Suprapubic skin (tissue), 4 donors: ENCODE data around the gene RCN1. TPM values are rescaled to one million over a fixed set of nuclear protein-coding genes. Genes with fewer than 3 reads are reported as not detected.

Experiments
- DNase-seq, 2 donors: peaks; one replicate each; pipeline ENCODE4 v3.0.0-alpha.2; 2019; ENCODE audit warnings: low spot score in 2 of 2
- H3K27ac ChIP-seq: fragments of 200-600 bp; sonication (generic); one replicate; pipeline ENCODE4 v1.5.1; 2019
- H3K27me3 ChIP-seq: fragments of 200-600 bp; sonication (generic); one replicate; pipeline ENCODE4 v1.5.1; 2019
- H3K36me3 ChIP-seq: fragments of 200-600 bp; sonication (generic); one replicate; pipeline ENCODE4 v1.5.1; 2019
- H3K4me1 ChIP-seq: fragments of 200-600 bp; sonication (generic); one replicate; pipeline ENCODE4 v1.5.1; 2019
- H3K4me3 ChIP-seq: fragments of 200-600 bp; sonication (generic); one replicate; pipeline ENCODE4 v1.5.1; 2019; ENCODE audit warnings: mild to moderate bottlenecking
- H3K9me3 ChIP-seq: fragments of 200-600 bp; sonication (generic); one replicate; pipeline ENCODE4 v1.5.1; 2019
- CTCF ChIP-seq, 2 donors: fragments of 200-600 bp in 1 of 2; fragments of 450-650 bp in 1 of 2; sonication (generic) in 1 of 2; IDR thresholded peaks; one replicate each; pipeline ENCODE4 v1.5.1; 2016 to 2019; ENCODE audit warnings: antibody characterized with exemption in 2 of 2, mild to moderate bottlenecking in 1 of 2, moderate library complexity in 1 of 2
- EP300 ChIP-seq: sonication (generic); formaldehyde crosslinking; IDR thresholded peaks from one replicate; pipeline ENCODE4 v1.6.1; 2017; ENCODE audit warnings: antibody characterized with exemption
- POLR2A ChIP-seq, 2 donors: fragments of 450-650 bp; IDR thresholded peaks; one replicate each; pipeline ENCODE4 v1.6.1; 2017; ENCODE audit warnings: antibody characterized with exemption in 2 of 2, mild to moderate bottlenecking in 2 of 2, moderate library complexity in 2 of 2
- POLR2AphosphoS5 ChIP-seq, 3 donors: sonication (generic); formaldehyde crosslinking; IDR thresholded peaks; one replicate each; pipeline ENCODE4 v1.6.1; 2017; ENCODE audit warnings: antibody characterized with exemption in 3 of 3
- WGBS: methylation state at CpG from one replicate; pipeline ENCODE4 v1.1.5; 2018; 5-methylcytosine and 5-hydroxymethylcytosine counted together
- total RNA-seq, 4 donors: library from RNA; depleted of rRNA; stranded (reverse); fragments of >200 nt; gene quantifications; one replicate each; pipeline ENCODE4 v1.1.0, GENCODE V29; 2016

Gene RCN1
- total RNA-seq, 4 donors from 2014 or later, result 19.7 to 29.0 (median 27.2) TPM

GRCh38 chr11:32079553-32079952 lies 11.3 kb upstream of the RCN1 start:
- no peaks in the 10 kb centered on the region for H3K36me3 ChIP-seq
- no peaks in the 10 kb centered on the region for H3K9me3 ChIP-seq
- no peaks in the 10 kb centered on the region for H3K27me3 ChIP-seq
- no peak overlapping the region for H3K4me3 ChIP-seq
- H3K27ac ChIP-seq, result no peak overlapping the region
- no peak for TF ChIP-seq POLR2AphosphoS5 (IDR thresholded peaks at IDR 0.05)
- no peak for TF ChIP-seq POLR2A (IDR thresholded peaks at IDR 0.05)
- TF ChIP-seq CTCF (IDR thresholded peaks at IDR 0.05), result no peak
- TF ChIP-seq EP300, result no peak
- WGBS, result 70% methylated on average over 4 of the region's 4 CpGs
- H3K4me1 ChIP-seq, result no peaks in the 10 kb centered on the region
- no peak for DNase-seq

GRCh38 chr11:32080361-32080980 lies 10.4 kb upstream of the RCN1 start:
- TF ChIP-seq CTCF (IDR thresholded peaks at IDR 0.05), result no peak
- Histone ChIP-seq H3K27me3 (no peaks in the 10 kb centered on the region), H3K36me3 (no peaks in the 10 kb centered on the region), H3K4me3 (no peak overlapping the region), H3K27ac (no peak overlapping the region), H3K9me3 (no peaks in the 10 kb centered on the region), H3K4me1 (no peaks in the 10 kb centered on the region)
- DNase-seq, result no peak
- WGBS, result 81% methylated on average over 2 of the region's 2 CpGs

- no peaks in the 10 kb centered on the region for H3K36me3 ChIP-seq
- DNase-seq, result no peak
- no peaks in the 10 kb centered on the region for H3K27me3 ChIP-seq
- no peak for TF ChIP-seq CTCF (IDR thresholded peaks at IDR 0.05)
- TF ChIP-seq POLR2A (IDR thresholded peaks at IDR 0.05), result no peak
- TF ChIP-seq EP300, result no peak
- no peak for TF ChIP-seq POLR2AphosphoS5 (IDR thresholded peaks at IDR 0.05)
- H3K27ac ChIP-seq, result no peak overlapping the region
- H3K4me3 ChIP-seq, result no peak overlapping the region
- no peaks in the 10 kb centered on the region for H3K9me3 ChIP-seq
- no peaks in the 10 kb centered on the region for H3K4me1 ChIP-seq
- 64% methylated on average over 3 of the region's 3 CpGs for WGBS
Measured at GRCh38 chr11:32081129-32081641, 9.7 kb upstream of the RCN1 start.

- TF ChIP-seq CTCF (IDR thresholded peaks at IDR 0.05) (no peak), POLR2A (IDR thresholded peaks at IDR 0.05) (no peak), POLR2AphosphoS5 (IDR thresholded peaks at IDR 0.05) (no peak), EP300 (no peak)
- no peak overlapping the region for H3K27ac ChIP-seq
- H3K27me3 ChIP-seq, result no peaks in the 10 kb centered on the region
- H3K9me3 ChIP-seq, result no peaks in the 10 kb centered on the region
- 94% methylated on average over 1 of the region's 1 CpG for WGBS
- DNase-seq, result no peak
- H3K4me1 ChIP-seq, result no peaks in the 10 kb centered on the region
- H3K36me3 ChIP-seq, result no peaks in the 10 kb centered on the region
- no peak overlapping the region for H3K4me3 ChIP-seq
Measured at GRCh38 chr11:32081901-32082300, 9.0 kb upstream of the RCN1 start.

GRCh38 chr11:32082346-32082986 lies 8.4 kb upstream of the RCN1 start:
- no peaks in the 10 kb centered on the region for H3K4me1 ChIP-seq
- TF ChIP-seq POLR2A (IDR thresholded peaks at IDR 0.05) (no peak), EP300 (no peak)
- no peak overlapping the region for H3K4me3 ChIP-seq
- H3K9me3 ChIP-seq, result no peaks in the 10 kb centered on the region
- 79% methylated on average over 5 of the region's 5 CpGs for WGBS
- no peak overlapping the region for H3K27ac ChIP-seq
- DNase-seq, result no peak
- H3K36me3 ChIP-seq, result no peaks in the 10 kb centered on the region
- no peaks in the 10 kb centered on the region for H3K27me3 ChIP-seq
